Upper lobe of left lung (tissue), 4 donors: ENCODE results near the gene COA8.

ENCODE experiments used
- EP300 ChIP-seq, 4 donors: sonication (generic); formaldehyde crosslinking; IDR thresholded peaks; one replicate each; pipeline ENCODE4 v1.5.1; 2017; ENCODE audit warnings: antibody characterized with exemption in 4 of 4, control low read depth in 2 of 4
- POLR2A ChIP-seq, 4 donors: fragments of 450-650 bp; IDR thresholded peaks; one replicate each; pipeline ENCODE4 v1.5.1; 2016 to 2017; ENCODE audit warnings: antibody characterized with exemption in 4 of 4, mild to moderate bottlenecking in 2 of 4
- POLR2AphosphoS5 ChIP-seq, 2 donors: sonication (generic); formaldehyde crosslinking; IDR thresholded peaks; one replicate each; pipeline ENCODE4 v1.5.1; 2017; ENCODE audit warnings: antibody characterized with exemption in 2 of 2
- TF ChIP-seq, protein P1 (sequence below), 6 experiments: fragments of 450-650 bp in 4 of 6; fragments of 200-600 bp in 2 of 6; sonication (generic) in 2 of 6; IDR thresholded peaks; one replicate each; pipeline ENCODE4 v1.5.1; 2016 to 2019; ENCODE audit warnings: antibody characterized with exemption in 6 of 6

- TF ChIP-seq, protein P1, sequence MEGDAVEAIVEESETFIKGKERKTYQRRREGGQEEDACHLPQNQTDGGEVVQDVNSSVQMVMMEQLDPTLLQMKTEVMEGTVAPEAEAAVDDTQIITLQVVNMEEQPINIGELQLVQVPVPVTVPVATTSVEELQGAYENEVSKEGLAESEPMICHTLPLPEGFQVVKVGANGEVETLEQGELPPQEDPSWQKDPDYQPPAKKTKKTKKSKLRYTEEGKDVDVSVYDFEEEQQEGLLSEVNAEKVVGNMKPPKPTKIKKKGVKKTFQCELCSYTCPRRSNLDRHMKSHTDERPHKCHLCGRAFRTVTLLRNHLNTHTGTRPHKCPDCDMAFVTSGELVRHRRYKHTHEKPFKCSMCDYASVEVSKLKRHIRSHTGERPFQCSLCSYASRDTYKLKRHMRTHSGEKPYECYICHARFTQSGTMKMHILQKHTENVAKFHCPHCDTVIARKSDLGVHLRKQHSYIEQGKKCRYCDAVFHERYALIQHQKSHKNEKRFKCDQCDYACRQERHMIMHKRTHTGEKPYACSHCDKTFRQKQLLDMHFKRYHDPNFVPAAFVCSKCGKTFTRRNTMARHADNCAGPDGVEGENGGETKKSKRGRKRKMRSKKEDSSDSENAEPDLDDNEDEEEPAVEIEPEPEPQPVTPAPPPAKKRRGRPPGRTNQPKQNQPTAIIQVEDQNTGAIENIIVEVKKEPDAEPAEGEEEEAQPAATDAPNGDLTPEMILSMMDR (IDR thresholded peaks at IDR 0.05), result no peak
- no peak for TF ChIP-seq POLR2AphosphoS5 (IDR thresholded peaks at IDR 0.05)
- TF ChIP-seq POLR2A (IDR thresholded peaks at IDR 0.05), result peak in 1 of 4 donors; percentile 17
- no peak for TF ChIP-seq EP300 (IDR thresholded peaks at IDR 0.05)
Observed at GRCh38 chr14:103528146-103528586, 34.6 kb upstream of the COA8 start.
